Nephron (organoid): ENCODE results near the gene DDX1.

Source experiments
- H3K27ac Mint-ChIP-seq, 3 experiments: 2 replicates each; pipeline ENCODE4 v1.8.0; 2020; ENCODE audit warnings: mixed read lengths in 3 of 3, mild to moderate bottlenecking in 2 of 3, moderate library complexity in 1 of 3
- H3K27me3 Mint-ChIP-seq: 2 replicates; pipeline ENCODE4 v1.8.0; 2021; ENCODE audit warnings: low read depth, mild to moderate bottlenecking, moderate library complexity, mixed read lengths
- H3K36me3 Mint-ChIP-seq: 2 replicates; pipeline ENCODE4 v1.8.0; 2020; ENCODE audit warnings: low read depth, mixed read lengths
- H3K4me1 Mint-ChIP-seq: 2 replicates; pipeline ENCODE4 v1.8.0; 2020; ENCODE audit warnings: mixed read lengths
- H3K4me3 Mint-ChIP-seq, 3 experiments: 2 replicates each; pipeline ENCODE4 v1.8.0; 2020; ENCODE audit warnings: mild to moderate bottlenecking in 3 of 3, mixed read lengths in 3 of 3, moderate library complexity in 2 of 3
- H3K9me3 Mint-ChIP-seq: 2 replicates; pipeline ENCODE4 v1.8.0; 2020; ENCODE audit warnings: mixed read lengths
- TF ChIP-seq, protein P1 (sequence below), 3 experiments: fragments of 200-600 bp; sonication (generic); IDR thresholded peaks; one replicate each; pipeline ENCODE4 v1.5.0; 2021; ENCODE audit warnings: antibody characterized with exemption in 3 of 3; ENCODE audit not compliant: unreplicated experiment in 3 of 3

Gene DDX1

DNA sequence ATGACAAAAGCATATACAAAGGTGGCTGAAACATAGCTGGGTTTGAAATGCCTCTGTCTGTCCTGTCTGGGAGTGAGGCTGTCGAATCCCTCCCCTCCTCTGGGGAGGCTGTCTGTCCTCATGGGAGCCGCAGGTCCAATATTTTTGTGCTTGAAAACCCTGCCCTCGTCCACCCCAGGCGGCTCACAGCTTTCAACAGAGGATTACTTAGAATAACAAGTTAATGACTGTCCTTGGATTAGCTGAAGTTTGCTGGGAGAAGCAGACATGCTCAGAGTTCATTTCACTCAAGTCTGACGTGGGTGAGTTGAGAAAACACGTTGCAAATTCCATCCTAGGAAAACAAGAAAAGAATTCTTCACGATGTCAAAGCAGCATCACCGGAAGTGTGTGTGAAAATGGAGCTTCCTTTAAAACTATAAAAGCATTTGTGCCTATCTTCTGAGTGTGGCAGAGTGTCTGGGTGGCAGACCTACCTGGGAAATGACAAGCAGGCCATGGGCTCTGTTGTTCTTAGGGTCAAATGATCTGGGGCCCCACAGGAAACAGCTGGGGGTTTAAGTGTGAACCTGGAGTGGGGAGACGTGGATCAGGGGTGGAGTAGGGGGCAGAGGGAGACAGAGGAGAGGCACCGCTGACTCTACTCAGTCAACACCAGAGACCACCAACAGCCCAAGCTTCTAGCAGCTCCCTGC lies 77.1 kb downstream of the DDX1 start:
- Mint-ChIP-seq H3K9me3 (no peaks in the 10 kb centered on the region), H3K27me3 (peaks cover 28% of the 10 kb centered on the region), H3K4me3 (no peak overlapping the region), H3K36me3 (no peaks in the 10 kb centered on the region), H3K27ac (peak overlapping the region; percentile 57 to 94 (median 80)), H3K4me1 (peaks cover 36% of the 10 kb centered on the region)
- TF ChIP-seq, protein P1, sequence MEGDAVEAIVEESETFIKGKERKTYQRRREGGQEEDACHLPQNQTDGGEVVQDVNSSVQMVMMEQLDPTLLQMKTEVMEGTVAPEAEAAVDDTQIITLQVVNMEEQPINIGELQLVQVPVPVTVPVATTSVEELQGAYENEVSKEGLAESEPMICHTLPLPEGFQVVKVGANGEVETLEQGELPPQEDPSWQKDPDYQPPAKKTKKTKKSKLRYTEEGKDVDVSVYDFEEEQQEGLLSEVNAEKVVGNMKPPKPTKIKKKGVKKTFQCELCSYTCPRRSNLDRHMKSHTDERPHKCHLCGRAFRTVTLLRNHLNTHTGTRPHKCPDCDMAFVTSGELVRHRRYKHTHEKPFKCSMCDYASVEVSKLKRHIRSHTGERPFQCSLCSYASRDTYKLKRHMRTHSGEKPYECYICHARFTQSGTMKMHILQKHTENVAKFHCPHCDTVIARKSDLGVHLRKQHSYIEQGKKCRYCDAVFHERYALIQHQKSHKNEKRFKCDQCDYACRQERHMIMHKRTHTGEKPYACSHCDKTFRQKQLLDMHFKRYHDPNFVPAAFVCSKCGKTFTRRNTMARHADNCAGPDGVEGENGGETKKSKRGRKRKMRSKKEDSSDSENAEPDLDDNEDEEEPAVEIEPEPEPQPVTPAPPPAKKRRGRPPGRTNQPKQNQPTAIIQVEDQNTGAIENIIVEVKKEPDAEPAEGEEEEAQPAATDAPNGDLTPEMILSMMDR (IDR thresholded peaks at IDR 0.05; ENCODE audit: unreplicated experiment in 3 of 3) = no peak

DNA sequence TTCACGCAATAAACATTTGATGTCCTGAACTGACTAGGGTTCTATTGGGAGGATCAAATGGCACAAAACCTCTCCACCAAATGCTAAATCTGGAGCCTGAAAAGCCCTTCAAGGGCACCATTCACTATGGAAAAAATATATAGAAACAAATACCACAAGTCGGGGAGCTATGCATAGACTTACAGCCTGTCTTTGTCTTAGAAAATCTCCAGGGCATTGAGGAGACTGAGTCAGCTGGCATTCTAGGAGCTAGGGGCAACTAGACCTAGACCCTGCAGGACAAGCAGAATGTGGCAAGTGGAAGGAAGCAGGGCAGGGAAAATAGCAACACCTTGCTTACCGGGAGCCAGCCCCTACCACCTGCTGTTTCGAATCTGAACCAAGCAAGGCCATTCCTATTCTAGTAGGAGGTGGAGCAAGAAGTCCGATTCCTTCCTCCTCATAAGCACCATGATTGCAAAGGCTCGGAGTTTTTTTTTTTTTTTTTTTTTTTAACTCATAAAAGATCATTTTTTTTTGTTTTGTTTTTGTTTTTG lies 77.8 kb downstream of the DDX1 start:
- Mint-ChIP-seq H3K36me3 (no peaks in the 10 kb centered on the region), H3K27me3 (peaks cover 21% of the 10 kb centered on the region), H3K4me3 (no peak overlapping the region), H3K27ac (peak overlapping the region; percentile 57 to 94 (median 80)), H3K9me3 (no peaks in the 10 kb centered on the region), H3K4me1 (peaks cover 42% of the 10 kb centered on the region)
- TF ChIP-seq, protein P1 (IDR thresholded peaks at IDR 0.05; ENCODE audit: unreplicated experiment in 3 of 3) = no peak

DNA sequence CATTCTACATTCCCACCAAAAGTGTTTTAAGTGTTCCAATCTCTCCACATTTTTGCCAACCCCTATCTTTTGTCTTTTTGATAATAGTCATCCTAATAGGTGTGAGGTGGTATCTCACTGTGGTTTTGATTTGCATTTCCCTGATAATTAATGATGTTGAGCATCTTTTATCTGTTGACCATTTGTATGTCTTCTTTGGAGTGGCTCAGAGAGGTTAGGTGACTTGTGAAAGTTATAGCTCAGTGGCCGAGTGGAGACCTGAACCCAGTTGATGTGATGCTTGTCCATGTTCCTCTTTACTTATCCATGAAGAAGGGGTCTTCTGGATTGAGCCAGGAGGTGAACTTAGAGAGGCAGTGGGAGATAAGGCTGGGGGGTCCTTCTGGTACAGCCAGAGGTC lies 78.8 kb downstream of the DDX1 start:
- TF ChIP-seq, protein P1 (IDR thresholded peaks at IDR 0.05; ENCODE audit: unreplicated experiment in 3 of 3) = no peak
- Mint-ChIP-seq H3K4me1 (peaks cover 51% of the 10 kb centered on the region), H3K9me3 (no peaks in the 10 kb centered on the region), H3K27me3 (peaks cover 20% of the 10 kb centered on the region), H3K27ac (peak overlapping the region in 1 of 3 experiments; percentile 43), H3K4me3 (no peak overlapping the region), H3K36me3 (no peaks in the 10 kb centered on the region)

DNA sequence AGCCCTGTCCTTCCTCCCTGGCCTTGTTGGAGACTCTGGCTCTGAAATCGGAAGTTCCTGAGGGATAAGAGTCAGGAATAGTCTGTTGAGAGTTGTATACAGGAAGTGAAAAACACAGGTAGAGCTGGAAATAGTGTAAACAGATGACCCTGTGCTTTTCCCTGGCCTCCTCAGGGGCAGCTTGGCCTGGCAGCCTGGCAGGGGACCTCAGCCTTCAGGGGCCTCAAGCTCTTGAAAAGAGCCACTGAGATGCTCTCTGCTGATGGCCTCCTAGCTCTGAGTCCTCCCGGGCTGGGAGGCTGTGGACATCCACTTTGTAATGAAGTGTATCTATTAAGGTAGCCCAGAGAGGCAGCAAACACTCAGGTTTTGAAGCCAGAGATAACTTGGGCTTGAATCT lies 79.3 kb downstream of the DDX1 start:
- Mint-ChIP-seq H3K9me3 (no peaks in the 10 kb centered on the region), H3K4me3 (no peak overlapping the region), H3K27me3 (peaks cover 20% of the 10 kb centered on the region), H3K4me1 (peaks cover 54% of the 10 kb centered on the region), H3K36me3 (no peaks in the 10 kb centered on the region), H3K27ac (no peak overlapping the region)
- TF ChIP-seq, protein P1 (IDR thresholded peaks at IDR 0.05; ENCODE audit: unreplicated experiment in 3 of 3) = no peak

DNA sequence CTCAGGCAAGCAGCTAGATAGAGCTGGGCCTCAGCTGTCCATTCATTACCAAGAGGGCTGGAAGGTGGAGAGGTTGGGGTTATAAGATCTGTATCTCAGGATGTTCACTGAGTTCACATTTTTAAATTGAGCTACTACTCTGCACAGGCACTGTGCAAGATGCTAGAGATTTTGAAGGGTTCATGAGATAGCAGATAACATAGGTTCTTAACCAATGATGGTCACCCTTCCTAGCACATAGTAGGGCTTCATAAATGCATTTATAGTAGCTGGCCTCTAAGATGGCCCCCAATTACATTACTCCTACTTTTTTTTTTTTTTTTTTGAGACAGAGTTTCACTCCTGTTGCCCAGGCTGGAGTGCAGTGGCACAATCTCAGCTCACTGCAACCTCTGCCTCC lies 79.7 kb downstream of the DDX1 start:
- H3K4me1 Mint-ChIP-seq = peaks cover 57% of the 10 kb centered on the region
- TF ChIP-seq, protein P1 (IDR thresholded peaks at IDR 0.05; ENCODE audit: unreplicated experiment in 3 of 3) = no peak

More for the DNA sequence above, 79.7 kb downstream of the DDX1 start:
- no peaks in the 10 kb centered on the region for H3K9me3 Mint-ChIP-seq
- no peaks in the 10 kb centered on the region for H3K36me3 Mint-ChIP-seq
- peaks cover 20% of the 10 kb centered on the region for H3K27me3 Mint-ChIP-seq
- H3K27ac Mint-ChIP-seq = no peak overlapping the region
- no peak overlapping the region for H3K4me3 Mint-ChIP-seq
